ENCODE measurements around the gene PIP5K1B. TPM values are rescaled to one million over a fixed set of nuclear protein-coding genes. Genes with fewer than 3 reads are reported as not detected.

Gene PIP5K1B
- total and polyA plus RNA-seq, 2 experiments from 2014 or later: 3.2 to 5.0 TPM

- no peaks in the 10 kb centered on the region for H3K4me1 ChIP-seq (ENCODE audit: low read depth)
- H3K4me3 ChIP-seq: no peak overlapping the region
- no peak for TF ChIP-seq CTCF (IDR thresholded peaks at IDR 0.05; ENCODE audit: low read depth, low read length)
- no peak overlapping the region for H3K27ac ChIP-seq
- no peak for DNase-seq (ENCODE audit: low read depth in 1 of 2, low spot score in 1 of 2)
- no peaks in the 10 kb centered on the region for H3K9me3 ChIP-seq (ENCODE audit: low read depth)
- no peaks in the 10 kb centered on the region for H3K36me3 ChIP-seq
- H3K27me3 ChIP-seq: no peaks in the 10 kb centered on the region
Measured at GRCh38 chr9:68730570-68731235, 25.7 kb downstream of the PIP5K1B start.

DNA sequence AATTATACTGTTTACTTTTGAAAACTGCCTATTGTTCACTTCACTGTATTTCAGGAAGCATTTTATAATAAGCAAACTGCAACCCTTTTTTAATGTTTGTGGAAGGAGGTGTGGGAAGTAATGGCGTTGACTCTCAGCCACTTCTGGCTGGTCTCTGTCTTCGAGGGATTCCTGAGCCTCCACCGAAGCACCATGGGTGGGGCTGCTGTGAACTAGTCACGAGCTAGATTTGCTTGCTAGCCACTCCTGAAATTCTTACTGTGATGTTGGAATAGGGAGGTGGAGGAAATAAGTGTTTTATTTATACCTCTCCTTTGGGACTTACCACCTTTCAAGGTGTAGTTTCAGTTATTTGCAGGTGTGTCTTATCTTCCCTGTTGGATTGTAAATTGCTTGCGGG lies 26.8 kb downstream of the PIP5K1B start:
- TF ChIP-seq CTCF (IDR thresholded peaks at IDR 0.05; ENCODE audit: low read depth, low read length): no peak
- no peak overlapping the region for H3K4me3 ChIP-seq
- no peak for DNase-seq (ENCODE audit: low read depth in 1 of 2, low spot score in 1 of 2)

GRCh38 chr9:68732405-68733020 lies 27.5 kb downstream of the PIP5K1B start:
- no peak overlapping the region for H3K4me3 ChIP-seq
- no peaks in the 10 kb centered on the region for H3K9me3 ChIP-seq (ENCODE audit: low read depth)
- TF ChIP-seq CTCF (IDR thresholded peaks at IDR 0.05; ENCODE audit: low read depth, low read length): no peak

More for the DNA sequence above, 26.8 kb downstream of the PIP5K1B start:
- no peaks in the 10 kb centered on the region for H3K36me3 ChIP-seq
- H3K4me1 ChIP-seq (ENCODE audit: low read depth): no peaks in the 10 kb centered on the region
- H3K27me3 ChIP-seq: no peaks in the 10 kb centered on the region
- no peaks in the 10 kb centered on the region for H3K9me3 ChIP-seq (ENCODE audit: low read depth)
- H3K27ac ChIP-seq: no peak overlapping the region

DNA sequence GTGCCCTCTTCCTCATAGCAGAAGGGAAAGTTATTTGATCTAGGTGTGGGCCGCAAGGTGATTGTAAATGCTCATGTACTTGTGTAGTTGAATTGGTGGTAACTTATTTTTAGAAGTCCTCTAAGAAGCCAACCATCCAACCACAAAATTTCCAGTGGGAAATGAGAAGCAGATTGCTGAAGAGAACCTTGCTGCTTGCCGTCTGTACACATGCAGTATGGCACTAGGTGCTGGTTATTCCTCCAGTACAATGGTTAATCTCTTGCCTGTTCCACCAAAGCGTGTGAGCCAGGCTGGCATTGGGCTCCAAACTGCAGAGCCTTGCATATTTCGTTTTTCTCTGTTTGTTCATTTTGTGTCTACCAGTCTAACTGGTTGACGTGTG lies 28.0 kb downstream of the PIP5K1B start:
- TF ChIP-seq CTCF (IDR thresholded peaks at IDR 0.05; ENCODE audit: low read depth, low read length): no peak
- no peak overlapping the region for H3K27ac ChIP-seq
- H3K9me3 ChIP-seq (ENCODE audit: low read depth): no peaks in the 10 kb centered on the region
- H3K36me3 ChIP-seq: no peaks in the 10 kb centered on the region
- DNase-seq (ENCODE audit: low read depth in 1 of 2, low spot score in 1 of 2): no peak
- no peaks in the 10 kb centered on the region for H3K4me1 ChIP-seq (ENCODE audit: low read depth)
- no peaks in the 10 kb centered on the region for H3K27me3 ChIP-seq
- no peak overlapping the region for H3K4me3 ChIP-seq

More at GRCh38 chr9:68732405-68733020, 27.5 kb downstream of the PIP5K1B start:
- Histone ChIP-seq H3K27ac (no peak overlapping the region), H3K27me3 (no peaks in the 10 kb centered on the region), H3K4me1 (ENCODE audit: low read depth) (no peaks in the 10 kb centered on the region), H3K36me3 (no peaks in the 10 kb centered on the region)
- no peak for DNase-seq (ENCODE audit: low read depth in 1 of 2, low spot score in 1 of 2)

GRCh38 chr9:68738358-68738757 lies 33.3 kb downstream of the PIP5K1B start:
- Histone ChIP-seq H3K36me3 (no peaks in the 10 kb centered on the region), H3K27ac (no peak overlapping the region), H3K4me3 (no peak overlapping the region), H3K27me3 (no peaks in the 10 kb centered on the region), H3K9me3 (ENCODE audit: low read depth) (no peaks in the 10 kb centered on the region), H3K4me1 (ENCODE audit: low read depth) (peaks cover 11% of the 10 kb centered on the region)
- no peak for TF ChIP-seq CTCF (IDR thresholded peaks at IDR 0.05; ENCODE audit: low read depth, low read length)
- DNase-seq (ENCODE audit: low read depth in 1 of 2, low spot score in 1 of 2): no peak

Data from cardiac muscle cell (in vitro differentiated cells and primary cell).